ENCODE data around the gene TRPC6. TPM values are rescaled to one million over a fixed set of nuclear protein-coding genes. Genes with fewer than 3 reads are reported as not detected.

TRPC6 gene
- total RNA-seq, 2 donors from 2014 or later: 2.7 TPM

GRCh38 chr11:101600924-101601323 is 17.1 kb upstream of the TRPC6 start:
- no peak overlapping the region for H3K4me3 ChIP-seq
- H3K4me1 ChIP-seq (ENCODE audit: control insufficient read depth in 1 of 2, low read depth in 2 of 2): no peaks in the 10 kb centered on the region
- no peaks in the 10 kb centered on the region for H3K9me3 ChIP-seq
- no peak for TF ChIP-seq CTCF (IDR thresholded peaks at IDR 0.05)
- H3K27me3 ChIP-seq (replicated peaks; ENCODE audit: insufficient read depth): no peaks in the 10 kb centered on the region
- ATAC-seq (ENCODE audit: insufficient number of reproducible peaks, low FRiP score, low read depth) (no peak), DNase-seq (ENCODE audit: low spot score) (no peak)
- no peaks in the 10 kb centered on the region for H3K36me3 ChIP-seq
- H3K27ac ChIP-seq: no peak overlapping the region

- H3K4me3 ChIP-seq: no peak overlapping the region
- no peaks in the 10 kb centered on the region for H3K27me3 ChIP-seq (replicated peaks; ENCODE audit: insufficient read depth)
- TF ChIP-seq CTCF (IDR thresholded peaks at IDR 0.05): no peak
- peaks cover 0 to 3% of the 10 kb centered on the region in 2 donors for H3K4me1 ChIP-seq (ENCODE audit: control insufficient read depth in 1 of 2, low read depth in 2 of 2)
- H3K36me3 ChIP-seq: no peaks in the 10 kb centered on the region
- DNase-seq (ENCODE audit: low spot score) (no peak), ATAC-seq (ENCODE audit: insufficient number of reproducible peaks, low FRiP score, low read depth) (no peak)
- H3K27ac ChIP-seq: no peak overlapping the region
- no peaks in the 10 kb centered on the region for H3K9me3 ChIP-seq
These were observed 3.2 kb upstream of the TRPC6 start for GRCh38 chr11:101586965-101587364.

GRCh38 chr11:101584655-101585054 is 848 bp upstream of the TRPC6 start:
- Histone ChIP-seq H3K27me3 (replicated peaks; ENCODE audit: insufficient read depth) (no peaks in the 10 kb centered on the region), H3K4me1 (ENCODE audit: control insufficient read depth in 1 of 2, low read depth in 2 of 2) (peaks cover 0 to 7% of the 10 kb centered on the region in 2 donors), H3K36me3 (no peaks in the 10 kb centered on the region), H3K9me3 (no peaks in the 10 kb centered on the region), H3K27ac (no peak overlapping the region), H3K4me3 (no peak overlapping the region)
- DNase-seq (ENCODE audit: low spot score) (no peak), ATAC-seq (ENCODE audit: insufficient number of reproducible peaks, low FRiP score, low read depth) (no peak)
- no peak for TF ChIP-seq CTCF (IDR thresholded peaks at IDR 0.05)

GRCh38 chr11:101584129-101584515 is 315 bp upstream of the TRPC6 start:
- no peaks in the 10 kb centered on the region for H3K9me3 ChIP-seq
- DNase-seq (ENCODE audit: low spot score): no peak
- no peaks in the 10 kb centered on the region for H3K36me3 ChIP-seq
- H3K4me1 ChIP-seq (ENCODE audit: control insufficient read depth in 1 of 2, low read depth in 2 of 2): peaks cover 0 to 7% of the 10 kb centered on the region in 2 donors
- peak overlapping the region; percentile 5 to 22 for H3K27ac ChIP-seq
- H3K27me3 ChIP-seq (replicated peaks; ENCODE audit: insufficient read depth): no peaks in the 10 kb centered on the region
- peak overlapping the region; percentile 79 for H3K4me3 ChIP-seq
- no peak for TF ChIP-seq CTCF (IDR thresholded peaks at IDR 0.05)
- no peak for ATAC-seq (ENCODE audit: insufficient number of reproducible peaks, low FRiP score, low read depth)

- Histone ChIP-seq H3K4me1 (ENCODE audit: control insufficient read depth in 1 of 2, low read depth in 2 of 2) (peaks cover 0 to 7% of the 10 kb centered on the region in 2 donors), H3K4me3 (peak overlapping the region; percentile 79), H3K9me3 (no peaks in the 10 kb centered on the region), H3K27ac (no peak overlapping the region), H3K27me3 (replicated peaks; ENCODE audit: insufficient read depth) (no peaks in the 10 kb centered on the region), H3K36me3 (no peaks in the 10 kb centered on the region)
- no peak for TF ChIP-seq CTCF (IDR thresholded peaks at IDR 0.05)
- DNase-seq (ENCODE audit: low spot score) (no peak), ATAC-seq (ENCODE audit: insufficient number of reproducible peaks, low FRiP score, low read depth) (no peak)
These were observed 887 bp downstream of the TRPC6 start for GRCh38 chr11:101582989-101583250.

Measured in thoracic aorta (tissue), 2 donors.